ENCODE data around the gene ARHGEF28. TPM values are rescaled to one million over a fixed set of nuclear protein-coding genes. Genes with fewer than 3 reads are reported as not detected.

ARHGEF28 gene
- total RNA-seq, 1 experiment from 2014 or later, result 0.57 TPM

DNA sequence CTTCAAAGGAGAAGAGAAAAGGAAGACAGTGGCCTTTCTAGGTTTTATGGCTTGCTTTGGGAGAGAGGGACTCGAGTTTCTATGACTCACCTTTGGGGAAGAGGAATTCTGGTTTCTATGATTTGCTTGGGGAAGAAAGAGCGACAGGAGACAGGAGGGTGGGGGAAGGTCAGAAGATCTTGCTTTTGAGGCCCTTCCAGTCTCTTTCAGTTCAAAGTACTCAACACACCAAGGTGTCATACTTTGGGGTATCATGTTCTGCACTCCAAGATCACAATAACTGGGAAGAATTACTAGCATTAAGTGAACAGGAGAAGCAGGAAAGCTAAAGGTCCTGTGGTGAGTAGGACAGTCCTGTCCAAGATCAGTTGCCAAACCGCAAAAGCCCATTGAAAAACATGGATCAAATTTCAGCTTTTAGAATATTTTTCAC, 324.5 kb downstream of the ARHGEF28 start:
- Histone ChIP-seq H2BK120ac (ENCODE audit: low read depth, low read length, poor library complexity, severe bottlenecking) (no peak overlapping the region), H3K79me1 (ENCODE audit: insufficient read depth, low read depth, low read length, poor library complexity, severe bottlenecking) (no peaks in the 10 kb centered on the region), H3K9ac (ENCODE audit: extremely low read depth, insufficient read length, low read length) (no peak overlapping the region), H3K14ac (ENCODE audit: insufficient read depth, low read length) (no peak overlapping the region), H4K20me1 (ENCODE audit: control insufficient read depth, insufficient read depth, insufficient read length) (no peaks in the 10 kb centered on the region), H2BK12ac (ENCODE audit: insufficient read length, low read depth, low read length) (no peak overlapping the region), H3K56ac (ENCODE audit: insufficient read length, low read depth, low read length) (no peak overlapping the region), H3T11ph (ENCODE audit: low read length) (no peak overlapping the region), H3K79me2 (ENCODE audit: insufficient read depth, low read length) (no peaks in the 10 kb centered on the region), H3K9me3 (ENCODE audit: control insufficient read depth, low read depth, low read length) (no peaks in the 10 kb centered on the region), H3K4me1 (ENCODE audit: insufficient read depth, low read length) (no peaks in the 10 kb centered on the region), H4K8ac (replicated peaks; ENCODE audit: insufficient read length, low read depth, low read length) (no peak overlapping the region), H3K27me3 (ENCODE audit: insufficient read depth, low read length) (no peaks in the 10 kb centered on the region), H3K4me2 (ENCODE audit: insufficient read depth, insufficient read length, low read length) (no peak overlapping the region), H4K5ac (ENCODE audit: insufficient read length, low read depth, low read length) (no peak overlapping the region), H4K91ac (ENCODE audit: insufficient read length, low read depth, low read length) (no peak overlapping the region), H3K23ac (ENCODE audit: insufficient read length, low read depth, low read length) (no peak overlapping the region), H2BK20ac (ENCODE audit: low read depth, low read length, poor library complexity, severe bottlenecking) (no peak overlapping the region), H3K18ac (ENCODE audit: insufficient read length, low read depth, low read length) (no peak overlapping the region), H3K4ac (ENCODE audit: low read depth, low read length) (no peak overlapping the region), H2BK5ac (ENCODE audit: insufficient read length, low read length) (no peak overlapping the region), H2AK5ac (ENCODE audit: insufficient read length, low read length) (no peak overlapping the region), H3K27ac (ENCODE audit: insufficient read length, low read depth, low read length) (no peak overlapping the region), H3K23me2 (ENCODE audit: insufficient read length, low read depth, low read length, poor library complexity, severe bottlenecking) (no peaks in the 10 kb centered on the region), H2AFZ (ENCODE audit: low read length) (no peak overlapping the region), H2BK15ac (ENCODE audit: low read depth, low read length) (no peak overlapping the region)
- no peak for DNase-seq
- no CpG with 5 or more reads among the region's 3 CpGs for WGBS (ENCODE audit: extremely low coverage, insufficient read length, low lambda C conversion rate)
- H3K9me3 Mint-ChIP-seq, result no peaks in the 10 kb centered on the region; a peak in 1 of 5 replicates
- H3K4me1 Mint-ChIP-seq, result no peaks in the 10 kb centered on the region
- peaks cover 2% of the 10 kb centered on the region for H3K27me3 Mint-ChIP-seq (ENCODE audit: low read depth)
- H3K27ac Mint-ChIP-seq, result no peak overlapping the region; a peak in 1 of 7 replicates
- no peak overlapping the region for H3K4me3 Mint-ChIP-seq
- H3K36me3 Mint-ChIP-seq (ENCODE audit: insufficient read depth in 1 of 3, low read depth in 3 of 3), result no peaks in the 10 kb centered on the region
- TF ChIP-seq, protein P1, sequence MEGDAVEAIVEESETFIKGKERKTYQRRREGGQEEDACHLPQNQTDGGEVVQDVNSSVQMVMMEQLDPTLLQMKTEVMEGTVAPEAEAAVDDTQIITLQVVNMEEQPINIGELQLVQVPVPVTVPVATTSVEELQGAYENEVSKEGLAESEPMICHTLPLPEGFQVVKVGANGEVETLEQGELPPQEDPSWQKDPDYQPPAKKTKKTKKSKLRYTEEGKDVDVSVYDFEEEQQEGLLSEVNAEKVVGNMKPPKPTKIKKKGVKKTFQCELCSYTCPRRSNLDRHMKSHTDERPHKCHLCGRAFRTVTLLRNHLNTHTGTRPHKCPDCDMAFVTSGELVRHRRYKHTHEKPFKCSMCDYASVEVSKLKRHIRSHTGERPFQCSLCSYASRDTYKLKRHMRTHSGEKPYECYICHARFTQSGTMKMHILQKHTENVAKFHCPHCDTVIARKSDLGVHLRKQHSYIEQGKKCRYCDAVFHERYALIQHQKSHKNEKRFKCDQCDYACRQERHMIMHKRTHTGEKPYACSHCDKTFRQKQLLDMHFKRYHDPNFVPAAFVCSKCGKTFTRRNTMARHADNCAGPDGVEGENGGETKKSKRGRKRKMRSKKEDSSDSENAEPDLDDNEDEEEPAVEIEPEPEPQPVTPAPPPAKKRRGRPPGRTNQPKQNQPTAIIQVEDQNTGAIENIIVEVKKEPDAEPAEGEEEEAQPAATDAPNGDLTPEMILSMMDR (conservative IDR thresholded peaks at IDR 0.05), result no peak
